ENCODE measurements around the gene NPIPB6.

NPIPB6 gene

DNA sequence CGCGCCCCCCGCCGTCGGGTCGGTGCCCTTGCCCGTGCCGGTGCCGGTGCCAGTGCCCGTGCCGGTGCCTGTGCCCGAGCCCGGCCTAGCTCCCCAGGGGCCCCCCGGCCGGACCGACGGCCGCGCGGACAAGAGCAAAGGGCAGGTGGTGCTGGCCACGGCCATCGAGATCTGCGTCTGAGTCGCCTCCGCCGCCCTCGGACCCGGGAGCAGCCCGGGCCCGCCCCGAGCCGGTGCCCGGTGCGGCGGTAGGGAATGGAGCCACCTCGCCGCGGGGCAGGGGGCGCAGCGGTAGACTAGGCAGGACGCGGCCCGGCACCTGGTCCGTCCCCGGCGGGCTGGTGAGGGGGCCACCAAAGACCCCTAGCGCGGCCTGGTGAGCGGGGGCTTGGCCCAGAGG, 42.6 kb downstream of the NPIPB6 start:
- Histone ChIP-seq H3K9ac (ENCODE audit: low read length) (no peak overlapping the region), H3K9me3 (ENCODE audit: insufficient read depth, low read length) (no peaks in the 10 kb centered on the region), H3K4me2 (ENCODE audit: low read length) (no peak overlapping the region), H2AFZ (ENCODE audit: low read depth, low read length) (no peak overlapping the region), H3K79me2 (ENCODE audit: low read length) (no peaks in the 10 kb centered on the region), H3K27me3 (ENCODE audit: low read depth, low read length) (no peaks in the 10 kb centered on the region), H3K4me3 (ENCODE audit: low read length) (no peak overlapping the region), H3K27ac (ENCODE audit: low read length) (no peak overlapping the region), H3K36me3 (replicated peaks; ENCODE audit: low read depth, low read length) (no peaks in the 10 kb centered on the region), H3K4me1 (ENCODE audit: low read length) (peaks cover 9% of the 10 kb centered on the region; the same call in 1 of the 2 replicates), H4K20me1 (ENCODE audit: insufficient read depth, low read length) (no peaks in the 10 kb centered on the region)
- TF ChIP-seq EZH2phosphoT487 (IDR thresholded peaks at IDR 0.05; ENCODE audit: low read depth), result no peak
- TF ChIP-seq, protein P1, sequence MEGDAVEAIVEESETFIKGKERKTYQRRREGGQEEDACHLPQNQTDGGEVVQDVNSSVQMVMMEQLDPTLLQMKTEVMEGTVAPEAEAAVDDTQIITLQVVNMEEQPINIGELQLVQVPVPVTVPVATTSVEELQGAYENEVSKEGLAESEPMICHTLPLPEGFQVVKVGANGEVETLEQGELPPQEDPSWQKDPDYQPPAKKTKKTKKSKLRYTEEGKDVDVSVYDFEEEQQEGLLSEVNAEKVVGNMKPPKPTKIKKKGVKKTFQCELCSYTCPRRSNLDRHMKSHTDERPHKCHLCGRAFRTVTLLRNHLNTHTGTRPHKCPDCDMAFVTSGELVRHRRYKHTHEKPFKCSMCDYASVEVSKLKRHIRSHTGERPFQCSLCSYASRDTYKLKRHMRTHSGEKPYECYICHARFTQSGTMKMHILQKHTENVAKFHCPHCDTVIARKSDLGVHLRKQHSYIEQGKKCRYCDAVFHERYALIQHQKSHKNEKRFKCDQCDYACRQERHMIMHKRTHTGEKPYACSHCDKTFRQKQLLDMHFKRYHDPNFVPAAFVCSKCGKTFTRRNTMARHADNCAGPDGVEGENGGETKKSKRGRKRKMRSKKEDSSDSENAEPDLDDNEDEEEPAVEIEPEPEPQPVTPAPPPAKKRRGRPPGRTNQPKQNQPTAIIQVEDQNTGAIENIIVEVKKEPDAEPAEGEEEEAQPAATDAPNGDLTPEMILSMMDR (IDR thresholded peaks at IDR 0.05; ENCODE audit: low read depth, low read length), result no peak

DNA sequence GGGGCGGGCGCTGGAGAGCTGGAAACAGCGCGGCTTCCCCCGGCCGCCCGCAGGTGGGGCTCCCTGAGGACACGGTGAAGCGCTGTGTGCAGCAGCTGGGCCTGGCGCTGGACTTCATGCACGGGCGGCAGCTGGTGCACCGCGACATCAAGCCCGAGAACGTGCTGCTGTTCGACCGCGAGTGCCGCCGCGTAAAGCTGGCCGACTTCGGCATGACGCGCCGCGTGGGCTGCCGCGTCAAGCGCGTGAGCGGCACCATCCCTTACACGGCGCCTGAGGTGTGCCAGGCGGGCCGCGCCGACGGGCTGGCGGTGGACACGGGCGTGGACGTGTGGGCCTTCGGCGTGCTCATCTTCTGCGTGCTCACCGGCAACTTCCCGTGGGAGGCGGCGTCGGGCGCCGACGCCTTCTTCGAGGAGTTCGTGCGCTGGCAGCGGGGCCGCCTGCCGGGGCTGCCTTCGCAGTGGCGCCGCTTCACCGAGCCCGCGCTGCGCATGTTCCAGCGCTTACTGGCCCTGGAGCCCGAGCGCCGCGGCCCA, 43.2 kb downstream of the NPIPB6 start:
- Histone ChIP-seq H3K4me1 (ENCODE audit: low read length) (peaks cover 9% of the 10 kb centered on the region; the same call in 1 of the 2 replicates), H3K4me2 (ENCODE audit: low read length) (no peak overlapping the region), H3K36me3 (replicated peaks; ENCODE audit: low read depth, low read length) (no peaks in the 10 kb centered on the region), H3K27ac (ENCODE audit: low read length) (no peak overlapping the region), H3K79me2 (ENCODE audit: low read length) (no peaks in the 10 kb centered on the region), H3K4me3 (ENCODE audit: low read length) (no peak overlapping the region), H3K9me3 (ENCODE audit: insufficient read depth, low read length) (no peaks in the 10 kb centered on the region), H3K9ac (ENCODE audit: low read length) (no peak overlapping the region), H4K20me1 (ENCODE audit: insufficient read depth, low read length) (no peaks in the 10 kb centered on the region), H3K27me3 (ENCODE audit: low read depth, low read length) (no peaks in the 10 kb centered on the region), H2AFZ (ENCODE audit: low read depth, low read length) (no peak overlapping the region)
- TF ChIP-seq, protein P1 (IDR thresholded peaks at IDR 0.05; ENCODE audit: low read depth, low read length), result no peak
- TF ChIP-seq EZH2phosphoT487 (IDR thresholded peaks at IDR 0.05; ENCODE audit: low read depth), result no peak

DNA sequence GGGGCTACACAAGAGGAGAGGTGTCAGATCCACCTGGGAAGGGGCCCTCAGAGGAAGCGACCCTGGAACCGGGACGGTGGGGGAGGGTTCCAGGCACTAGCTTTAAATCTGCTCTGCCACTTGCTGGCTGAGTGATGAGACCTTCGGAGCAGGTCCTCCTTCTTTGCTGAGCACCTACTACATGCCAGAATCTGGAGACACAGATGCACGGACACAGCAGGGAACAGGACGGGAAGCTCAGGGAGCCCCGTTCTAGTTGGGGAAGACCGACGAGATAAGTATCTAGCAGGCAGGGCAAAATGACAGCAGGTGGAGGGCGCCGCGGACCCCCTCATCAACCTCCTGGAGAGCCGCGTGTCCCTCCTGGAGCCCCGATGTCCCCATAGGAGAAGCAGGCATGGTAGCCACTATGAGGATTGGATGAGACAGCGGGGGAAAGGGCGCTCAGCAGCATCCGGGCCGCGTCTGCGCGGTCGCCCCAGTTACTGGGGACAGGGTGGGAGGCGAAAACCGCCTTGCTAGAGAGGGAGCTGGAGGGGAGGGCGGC, 43.8 kb downstream of the NPIPB6 start:
- Histone ChIP-seq H3K9ac (ENCODE audit: low read length) (no peak overlapping the region), H3K4me3 (ENCODE audit: low read length) (no peak overlapping the region), H3K9me3 (ENCODE audit: insufficient read depth, low read length) (no peaks in the 10 kb centered on the region), H3K4me2 (ENCODE audit: low read length) (no peak overlapping the region), H3K27ac (ENCODE audit: low read length) (no peak overlapping the region), H3K4me1 (ENCODE audit: low read length) (peaks cover 9% of the 10 kb centered on the region; the same call in 1 of the 2 replicates), H3K79me2 (ENCODE audit: low read length) (no peaks in the 10 kb centered on the region), H3K27me3 (ENCODE audit: low read depth, low read length) (no peaks in the 10 kb centered on the region), H4K20me1 (ENCODE audit: insufficient read depth, low read length) (no peaks in the 10 kb centered on the region), H3K36me3 (replicated peaks; ENCODE audit: low read depth, low read length) (no peaks in the 10 kb centered on the region), H2AFZ (ENCODE audit: low read depth, low read length) (no peak overlapping the region)
- TF ChIP-seq EZH2phosphoT487 (IDR thresholded peaks at IDR 0.05; ENCODE audit: low read depth), result no peak
- TF ChIP-seq, protein P1 (IDR thresholded peaks at IDR 0.05; ENCODE audit: low read depth, low read length), result no peak

DNA sequence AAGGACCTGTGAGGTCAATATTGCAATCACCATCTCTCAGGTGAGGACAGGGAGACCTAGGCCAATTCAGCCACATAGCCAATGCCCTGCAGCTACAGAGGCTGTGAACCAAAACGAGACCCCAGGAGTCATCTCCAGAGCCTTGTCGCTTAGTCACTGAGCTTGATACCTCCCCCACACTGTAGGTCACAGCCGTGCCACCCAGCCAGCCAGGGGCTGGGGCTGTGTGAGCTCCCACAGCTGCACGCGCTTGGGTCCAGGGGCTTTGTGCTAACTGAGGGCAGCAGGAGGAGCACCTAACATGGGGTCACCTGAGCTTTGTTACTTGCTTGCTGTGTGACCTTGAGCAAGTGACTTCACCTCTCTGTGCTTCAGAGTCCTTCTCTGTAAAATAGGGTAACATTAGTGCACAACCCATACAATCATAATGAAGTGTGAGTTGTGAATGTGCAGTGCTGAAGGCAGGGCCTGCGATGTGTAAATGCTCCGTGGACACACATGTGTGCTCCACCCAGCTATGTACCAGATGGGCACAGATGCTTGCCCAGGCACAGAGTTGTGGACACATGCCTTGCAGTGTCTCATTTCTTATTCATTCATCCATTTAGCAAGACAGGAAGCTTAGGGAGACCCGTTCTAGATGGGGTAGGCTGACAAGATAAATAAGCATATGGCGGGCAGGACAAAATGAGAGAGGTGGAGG, 45.1 kb downstream of the NPIPB6 start:
- peaks cover 9% of the 10 kb centered on the region; the same call in 1 of the 2 replicates for H3K4me1 ChIP-seq (ENCODE audit: low read length)
- H3K79me2 ChIP-seq (ENCODE audit: low read length), result no peaks in the 10 kb centered on the region
- no peaks in the 10 kb centered on the region for H3K9me3 ChIP-seq (ENCODE audit: insufficient read depth, low read length)
- no peak overlapping the region for H3K4me2 ChIP-seq (ENCODE audit: low read length)
- H3K4me3 ChIP-seq (ENCODE audit: low read length), result no peak overlapping the region
- no peak overlapping the region for H2AFZ ChIP-seq (ENCODE audit: low read depth, low read length)
- no peak for TF ChIP-seq EZH2phosphoT487 (IDR thresholded peaks at IDR 0.05; ENCODE audit: low read depth)
- TF ChIP-seq, protein P1 (IDR thresholded peaks at IDR 0.05; ENCODE audit: low read depth, low read length), result no peak
- H4K20me1 ChIP-seq (ENCODE audit: insufficient read depth, low read length), result no peaks in the 10 kb centered on the region
- H3K27me3 ChIP-seq (ENCODE audit: low read depth, low read length), result no peaks in the 10 kb centered on the region
- no peak overlapping the region for H3K27ac ChIP-seq (ENCODE audit: low read length)
- H3K9ac ChIP-seq (ENCODE audit: low read length), result no peak overlapping the region
- no peaks in the 10 kb centered on the region for H3K36me3 ChIP-seq (replicated peaks; ENCODE audit: low read depth, low read length)
